ENCODE data around the gene PPIL6.

The PPIL6 gene

GRCh38 chr6:109348226-109348625 lies 92.2 kb downstream of the PPIL6 start:
- H3K4me1 Mint-ChIP-seq (ENCODE audit: low read depth in 2 of 2): peaks cover 3 to 14% of the 10 kb centered on the region in 2 donors
- no peak overlapping the region for H3K4me3 Mint-ChIP-seq
- H3K9me3 Mint-ChIP-seq: no peaks in the 10 kb centered on the region
- H3K36me3 Mint-ChIP-seq (ENCODE audit: insufficient read depth): peaks cover 3% of the 10 kb centered on the region
- DNase-seq (no peak), ATAC-seq (replicated peaks) (no peak)
- no peak overlapping the region for H3K27ac Mint-ChIP-seq
- H3K27me3 Mint-ChIP-seq: no peaks in the 10 kb centered on the region

- H3K9me3 Mint-ChIP-seq: no peaks in the 10 kb centered on the region
- peaks cover 3% of the 10 kb centered on the region for H3K36me3 Mint-ChIP-seq (ENCODE audit: insufficient read depth)
- no peak overlapping the region for H3K4me3 Mint-ChIP-seq
- no peak overlapping the region for H3K27ac Mint-ChIP-seq
- ATAC-seq (replicated peaks): no peak
- H3K4me1 Mint-ChIP-seq (ENCODE audit: low read depth in 2 of 2): peaks cover 3 to 10% of the 10 kb centered on the region in 2 donors
- H3K27me3 Mint-ChIP-seq: no peaks in the 10 kb centered on the region
- no peak for DNase-seq
Observed at GRCh38 chr6:109347779-109348178, 92.6 kb downstream of the PPIL6 start.

DNA sequence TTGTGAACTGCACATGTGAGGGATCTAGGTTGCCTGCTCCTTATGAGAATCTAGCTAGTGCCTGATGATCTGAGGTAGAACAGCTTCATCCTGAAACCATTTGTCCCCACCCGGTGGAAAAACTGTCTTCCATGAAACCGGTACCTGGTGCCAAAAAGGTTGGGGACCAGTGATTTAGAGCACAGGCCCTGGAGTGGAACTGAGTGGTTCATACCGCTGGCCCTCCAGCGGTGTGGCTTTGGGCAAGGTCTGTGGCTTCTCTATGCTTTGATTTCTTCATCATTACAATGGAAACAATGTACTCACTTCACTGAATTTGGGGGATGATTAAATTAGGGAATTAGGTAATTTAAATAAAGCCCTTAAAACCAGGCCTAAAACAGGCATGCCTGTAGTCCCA lies 94.4 kb downstream of the PPIL6 start:
- H3K9me3 Mint-ChIP-seq: no peaks in the 10 kb centered on the region
- no peak overlapping the region for H3K4me3 Mint-ChIP-seq
- H3K36me3 Mint-ChIP-seq (ENCODE audit: insufficient read depth): no peaks in the 10 kb centered on the region
- H3K27ac Mint-ChIP-seq: no peak overlapping the region
- H3K4me1 Mint-ChIP-seq (ENCODE audit: low read depth in 2 of 2): no peaks in the 10 kb centered on the region
- H3K27me3 Mint-ChIP-seq: no peaks in the 10 kb centered on the region
- DNase-seq (no peak), ATAC-seq (replicated peaks) (no peak)

DNA sequence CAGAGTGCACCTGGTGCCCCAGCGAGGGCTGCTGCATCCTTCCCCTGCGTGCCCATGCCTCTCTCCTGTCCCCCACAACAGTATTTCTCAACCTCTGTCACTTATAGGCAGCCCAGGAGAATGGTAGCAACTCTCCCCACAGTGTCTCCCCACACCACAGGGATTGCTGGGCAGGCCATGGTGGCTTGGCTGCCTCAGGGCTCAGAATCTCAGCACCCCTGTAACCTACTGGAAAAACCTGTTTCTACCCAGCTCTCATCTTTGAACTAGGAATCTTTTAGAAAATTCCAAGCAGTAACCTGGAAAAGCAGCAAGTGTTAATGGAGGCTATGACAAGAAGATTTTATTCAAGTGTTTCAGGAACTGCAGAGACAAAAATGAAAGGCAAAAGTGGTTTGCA lies 96.2 kb downstream of the PPIL6 start:
- no peaks in the 10 kb centered on the region for H3K27me3 Mint-ChIP-seq
- ATAC-seq (replicated peaks): no peak
- peaks cover 0 to 7% of the 10 kb centered on the region in 2 donors for H3K4me1 Mint-ChIP-seq (ENCODE audit: low read depth in 2 of 2)
- no peak for DNase-seq
- H3K27ac Mint-ChIP-seq: no peak overlapping the region
- no peaks in the 10 kb centered on the region for H3K9me3 Mint-ChIP-seq
- no peak overlapping the region for H3K4me3 Mint-ChIP-seq
- no peaks in the 10 kb centered on the region for H3K36me3 Mint-ChIP-seq (ENCODE audit: insufficient read depth)

GRCh38 chr6:109343518-109343917 lies 96.9 kb downstream of the PPIL6 start:
- H3K27ac Mint-ChIP-seq: no peak overlapping the region
- DNase-seq: no peak

GRCh38 chr6:109342911-109343310 lies 97.5 kb downstream of the PPIL6 start:
- H3K27ac Mint-ChIP-seq: no peak overlapping the region
- no peaks in the 10 kb centered on the region for H3K9me3 Mint-ChIP-seq
- no peak for ATAC-seq (replicated peaks)
- no peak overlapping the region for H3K4me3 Mint-ChIP-seq
- H3K4me1 Mint-ChIP-seq (ENCODE audit: low read depth in 2 of 2): peaks cover 0 to 7% of the 10 kb centered on the region in 2 donors
- no peaks in the 10 kb centered on the region for H3K36me3 Mint-ChIP-seq (ENCODE audit: insufficient read depth)
- H3K27me3 Mint-ChIP-seq: no peaks in the 10 kb centered on the region
- no peak for DNase-seq

More at GRCh38 chr6:109343518-109343917, 96.9 kb downstream of the PPIL6 start:
- no peaks in the 10 kb centered on the region for H3K27me3 Mint-ChIP-seq
- no peak for ATAC-seq (replicated peaks)
- H3K9me3 Mint-ChIP-seq: no peaks in the 10 kb centered on the region
- peaks cover 0 to 7% of the 10 kb centered on the region in 2 donors for H3K4me1 Mint-ChIP-seq (ENCODE audit: low read depth in 2 of 2)
- H3K4me3 Mint-ChIP-seq: no peak overlapping the region
- H3K36me3 Mint-ChIP-seq (ENCODE audit: insufficient read depth): no peaks in the 10 kb centered on the region

DNA sequence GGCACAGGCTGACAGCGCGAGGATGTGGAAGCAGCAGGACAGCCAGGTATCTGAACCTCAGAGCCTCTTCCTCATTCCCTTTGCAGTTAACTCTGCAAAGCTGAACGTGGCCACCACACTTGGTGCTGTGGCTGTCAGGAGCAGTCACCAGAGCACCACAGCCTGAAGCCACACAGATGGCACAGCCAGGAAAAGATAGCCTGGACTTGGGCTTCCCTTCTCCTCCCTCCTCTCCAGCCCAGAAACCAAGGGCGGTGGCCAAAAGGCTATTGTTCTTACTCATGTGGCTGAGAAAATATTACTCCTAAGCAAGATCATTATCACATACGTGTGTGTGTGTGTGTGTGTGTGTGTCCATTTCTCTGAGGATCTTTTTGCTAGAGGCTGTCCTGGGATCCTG lies 97.9 kb downstream of the PPIL6 start:
- Mint-ChIP-seq H3K36me3 (ENCODE audit: insufficient read depth) (no peaks in the 10 kb centered on the region), H3K4me1 (ENCODE audit: low read depth in 2 of 2) (peaks cover 0 to 7% of the 10 kb centered on the region in 2 donors), H3K4me3 (no peak overlapping the region), H3K27ac (no peak overlapping the region), H3K9me3 (no peaks in the 10 kb centered on the region), H3K27me3 (no peaks in the 10 kb centered on the region)
- ATAC-seq (replicated peaks) (no peak), DNase-seq (no peak)

DNA sequence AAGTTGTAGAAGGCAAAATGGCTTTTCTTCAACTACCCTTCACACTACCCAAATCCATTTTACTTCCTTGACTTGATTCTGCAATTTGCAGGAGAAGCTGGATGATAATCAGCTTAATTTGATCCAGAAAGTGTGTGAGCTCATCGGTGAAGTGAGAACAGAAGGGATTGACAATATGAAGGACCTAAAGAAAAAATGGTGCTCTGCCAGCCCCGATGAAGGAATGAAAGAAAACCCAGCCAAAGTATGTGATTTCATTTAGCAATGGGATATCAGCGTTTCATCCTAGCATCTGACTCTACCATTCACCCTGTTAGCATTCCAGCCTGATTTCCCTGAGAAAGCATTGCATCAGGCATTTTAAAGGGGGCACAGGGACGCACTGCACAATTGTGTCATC lies 99.6 kb downstream of the PPIL6 start:
- Mint-ChIP-seq H3K36me3 (ENCODE audit: insufficient read depth) (no peaks in the 10 kb centered on the region), H3K4me3 (no peak overlapping the region), H3K4me1 (ENCODE audit: low read depth in 2 of 2) (peaks cover 0 to 7% of the 10 kb centered on the region in 2 donors), H3K9me3 (no peaks in the 10 kb centered on the region), H3K27ac (no peak overlapping the region), H3K27me3 (no peaks in the 10 kb centered on the region)
- ATAC-seq (replicated peaks): no peak
- DNase-seq: no peak
